Keratinocyte (primary cell): ENCODE results near the gene VPS13D. TPM values are rescaled to one million over a fixed set of nuclear protein-coding genes. Genes with fewer than 3 reads are reported as not detected.

Experiments
- DNase-seq: peaks from one replicate; pipeline ENCODE4 v3.0.0-alpha.2; 2011; ENCODE audit warnings: low read depth, missing footprints, low spot score
- FAIRE-seq: peaks from 2 replicates; lab custom pipeline; 2011; peaks lifted over from hg19 to GRCh38; lab: Jason Lieb, UNC
- H2AFZ ChIP-seq: 2 replicates; pipeline ENCODE4 v1.6.0; 2012; ENCODE audit warnings: low read length, control low read depth, inconsistent platforms; ENCODE audit not compliant: control insufficient read depth
- H3K27ac ChIP-seq: 2 replicates; pipeline ENCODE4 v1.5.1; 2011; ENCODE audit warnings: low read length; ENCODE audit not compliant: control insufficient read depth, insufficient read depth
- H3K27me3 ChIP-seq: 3 replicates; pipeline ENCODE4 v1.6.0; 2011; ENCODE audit warnings: low read length; ENCODE audit not compliant: control insufficient read depth, insufficient read depth; ENCODE audit errors: extremely low read depth
- H3K36me3 ChIP-seq, 2 experiments: 2 replicates in 1 of 2; 3 replicates in 1 of 2; pipeline ENCODE4 v1.5.1; 2011; ENCODE audit warnings: low read length in 2 of 2, mild to moderate bottlenecking in 1 of 2; ENCODE audit not compliant: control insufficient read depth in 2 of 2, insufficient read depth in 2 of 2; ENCODE audit errors: extremely low read depth in 1 of 2
- H3K4me1 ChIP-seq: 3 replicates; pipeline ENCODE4 v1.5.1; 2011; ENCODE audit warnings: low read length; ENCODE audit not compliant: control insufficient read depth, insufficient read depth; ENCODE audit errors: extremely low read depth
- H3K4me2 ChIP-seq: 3 replicates; pipeline ENCODE4 v1.6.0; 2011; ENCODE audit warnings: low read depth, low read length; ENCODE audit not compliant: control insufficient read depth, insufficient read depth; ENCODE audit errors: extremely low read depth
- H3K4me3 ChIP-seq, 3 experiments: fragments of 200-600 bp in 1 of 3; sonication (generic) in 1 of 3; 2 replicates in 2 of 3; 3 replicates in 1 of 3; pipeline ENCODE4 v1.5.1; 2011 to 2016; ENCODE audit warnings: low read length in 3 of 3, mild to moderate bottlenecking in 3 of 3, control low read depth in 2 of 3, inconsistent platforms in 1 of 3, low read depth in 1 of 3, mixed read lengths in 1 of 3, mixed run types in 1 of 3, moderate library complexity in 1 of 3; ENCODE audit not compliant: control insufficient read depth in 2 of 3, insufficient read depth in 2 of 3; ENCODE audit errors: extremely low read depth in 1 of 3
- H3K79me2 ChIP-seq: 2 replicates; pipeline ENCODE4 v1.6.0; 2012; ENCODE audit warnings: low read length; ENCODE audit not compliant: control insufficient read depth, insufficient read depth
- H3K9ac ChIP-seq: 3 replicates; pipeline ENCODE4 v1.6.0; 2011; ENCODE audit warnings: low read length; ENCODE audit not compliant: control insufficient read depth, insufficient read depth; ENCODE audit errors: extremely low read depth
- H3K9me1 ChIP-seq: 3 replicates; pipeline ENCODE4 v1.6.0; 2011; ENCODE audit warnings: low read length; ENCODE audit not compliant: control insufficient read depth, insufficient read depth; ENCODE audit errors: extremely low read depth
- H3K9me3 ChIP-seq: 2 replicates; pipeline ENCODE4 v1.5.1; 2012; ENCODE audit warnings: low read depth, low read length; ENCODE audit not compliant: control insufficient read depth
- H4K20me1 ChIP-seq: 3 replicates; pipeline ENCODE4 v1.6.0; 2011; ENCODE audit warnings: low read length; ENCODE audit not compliant: control insufficient read depth, insufficient read depth; ENCODE audit errors: extremely low read depth
- EZH2 ChIP-seq: IDR thresholded peaks from one replicate; pipeline ENCODE4 v1.6.1; 2012; ENCODE audit warnings: inconsistent platforms, mild to moderate bottlenecking, low read length, moderate library complexity
- dilution Hi-C: fragments of 300-500 bp; cut with MboI; formaldehyde crosslinking; loops from one replicate; pipeline ENCODE4 v1.7.0; 2020; ENCODE audit warnings: low sequenced_read_pairs; ENCODE audit not compliant: extremely low pct_ligation_motif_present
- polyA plus RNA-seq, 5 experiments: library from polyadenylated mRNA; depleted of rRNA in 3 of 5; stranded (reverse) in 3 of 5; stranded (forward) in 1 of 5; unstranded in 1 of 5; fragments of >200 nt; gene quantifications; 1 replicate in 1 of 5; 2 replicates in 3 of 5; 3 replicates in 1 of 5; pipeline versions ENCODE4 v1.2.1 to v1.2.3, GENCODE V29; 2011 to 2012; ENCODE audit warnings: missing spikeins in 2 of 5, low read depth in 1 of 5, low replicate concordance in 1 of 5
- TF ChIP-seq, protein P1 (sequence below), 3 experiments: IDR thresholded peaks in 1 of 3; conservative IDR thresholded peaks in 1 of 3; optimal IDR thresholded peaks in 1 of 3; 2 replicates in 2 of 3; 3 replicates in 1 of 3; pipeline versions ENCODE3 to v1.5.1; 2011; ENCODE audit warnings: low read length in 3 of 3, mild to moderate bottlenecking in 3 of 3, moderate library complexity in 2 of 3, control low read depth in 1 of 3, inconsistent platforms in 1 of 3; ENCODE audit not compliant: insufficient read depth in 2 of 3; ENCODE audit errors: extremely low read depth in 1 of 3

VPS13D gene
- polyA plus RNA-seq, 1 donor (not counting 4 experiments of a cell fraction or from before 2014, with no cell fraction given) = 19.0 TPM

DNA sequence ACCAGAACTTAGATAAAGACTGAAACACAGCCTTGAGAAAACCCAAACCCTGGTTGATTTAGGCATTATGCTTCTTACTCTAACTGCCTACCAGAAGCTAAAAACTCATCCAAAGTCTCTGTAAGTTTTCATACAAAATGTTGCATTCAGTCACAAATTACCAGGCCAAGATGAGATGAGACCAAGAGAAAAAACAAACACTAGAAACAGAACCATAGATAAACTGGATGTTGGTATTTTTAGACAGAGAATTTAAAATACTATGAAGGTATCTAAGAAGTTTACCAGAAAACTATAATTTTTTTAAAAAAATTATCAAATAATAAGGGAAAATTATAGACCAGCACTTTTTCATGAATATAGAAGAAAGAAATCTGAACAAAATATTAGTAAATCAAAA, 180.5 kb downstream of the VPS13D start:
- no peaks in the 10 kb centered on the region for H3K27me3 ChIP-seq
- H3K4me2 ChIP-seq = no peak overlapping the region
- H3K9ac ChIP-seq = no peak overlapping the region
- TF ChIP-seq, protein P1, sequence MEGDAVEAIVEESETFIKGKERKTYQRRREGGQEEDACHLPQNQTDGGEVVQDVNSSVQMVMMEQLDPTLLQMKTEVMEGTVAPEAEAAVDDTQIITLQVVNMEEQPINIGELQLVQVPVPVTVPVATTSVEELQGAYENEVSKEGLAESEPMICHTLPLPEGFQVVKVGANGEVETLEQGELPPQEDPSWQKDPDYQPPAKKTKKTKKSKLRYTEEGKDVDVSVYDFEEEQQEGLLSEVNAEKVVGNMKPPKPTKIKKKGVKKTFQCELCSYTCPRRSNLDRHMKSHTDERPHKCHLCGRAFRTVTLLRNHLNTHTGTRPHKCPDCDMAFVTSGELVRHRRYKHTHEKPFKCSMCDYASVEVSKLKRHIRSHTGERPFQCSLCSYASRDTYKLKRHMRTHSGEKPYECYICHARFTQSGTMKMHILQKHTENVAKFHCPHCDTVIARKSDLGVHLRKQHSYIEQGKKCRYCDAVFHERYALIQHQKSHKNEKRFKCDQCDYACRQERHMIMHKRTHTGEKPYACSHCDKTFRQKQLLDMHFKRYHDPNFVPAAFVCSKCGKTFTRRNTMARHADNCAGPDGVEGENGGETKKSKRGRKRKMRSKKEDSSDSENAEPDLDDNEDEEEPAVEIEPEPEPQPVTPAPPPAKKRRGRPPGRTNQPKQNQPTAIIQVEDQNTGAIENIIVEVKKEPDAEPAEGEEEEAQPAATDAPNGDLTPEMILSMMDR (optimal IDR thresholded peaks at IDR 0.05 in 1 of 3, IDR thresholded peaks at IDR 0.05 in 1 of 3, conservative IDR thresholded peaks at IDR 0.05 in 1 of 3; ENCODE audit: extremely low read depth in 1 of 3, insufficient read depth in 2 of 3, low read length in 3 of 3) = no peak
- no peak for TF ChIP-seq EZH2
- no peaks in the 10 kb centered on the region for H3K9me3 ChIP-seq
- peaks cover 9 to 15% of the 10 kb centered on the region in 2 experiments for H3K36me3 ChIP-seq
- dilution Hi-C loops = no loop called here
- H3K9me1 ChIP-seq = no peaks in the 10 kb centered on the region
- no peaks in the 10 kb centered on the region for H3K79me2 ChIP-seq
- H3K4me3 ChIP-seq = no peak overlapping the region
- DNase-seq = no peak
- no peak overlapping the region for H3K27ac ChIP-seq
- no peak for FAIRE-seq
- H2AFZ ChIP-seq = no peak overlapping the region
- no peaks in the 10 kb centered on the region for H4K20me1 ChIP-seq
- H3K4me1 ChIP-seq = no peaks in the 10 kb centered on the region

DNA sequence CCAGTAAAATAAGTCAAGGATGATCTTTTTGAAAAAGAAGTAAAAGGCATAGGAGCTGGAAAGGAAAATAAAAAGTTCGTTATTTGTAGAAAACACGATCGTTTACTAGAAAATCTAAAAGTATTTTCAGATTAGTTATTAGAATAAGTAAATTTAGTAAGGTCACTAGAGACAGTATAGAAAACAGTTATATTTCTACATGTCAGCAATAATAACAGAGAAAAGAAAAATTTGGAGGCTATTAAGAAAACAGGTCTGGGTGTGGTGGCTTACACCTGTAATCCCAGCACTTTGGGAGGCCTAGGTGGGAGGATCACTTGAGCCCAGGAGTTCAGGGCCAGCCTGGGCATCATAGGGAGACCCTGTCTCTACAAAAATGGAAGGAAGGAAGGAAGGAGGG, 181.3 kb downstream of the VPS13D start:
- no peak overlapping the region for H2AFZ ChIP-seq
- H3K9me1 ChIP-seq = no peaks in the 10 kb centered on the region
- no peak overlapping the region for H3K9ac ChIP-seq
- H3K27me3 ChIP-seq = no peaks in the 10 kb centered on the region
- TF ChIP-seq EZH2 = no peak
- TF ChIP-seq, protein P1 (optimal IDR thresholded peaks at IDR 0.05 in 1 of 3, IDR thresholded peaks at IDR 0.05 in 1 of 3, conservative IDR thresholded peaks at IDR 0.05 in 1 of 3; ENCODE audit: extremely low read depth in 1 of 3, insufficient read depth in 2 of 3, low read length in 3 of 3) = no peak
- no peak overlapping the region for H3K4me3 ChIP-seq
- no peak overlapping the region for H3K27ac ChIP-seq
- DNase-seq = no peak
- no peaks in the 10 kb centered on the region for H3K9me3 ChIP-seq
- H3K4me1 ChIP-seq = no peaks in the 10 kb centered on the region
- peaks cover 3 to 10% of the 10 kb centered on the region in 2 experiments for H3K36me3 ChIP-seq
- no peaks in the 10 kb centered on the region for H3K79me2 ChIP-seq
- H4K20me1 ChIP-seq = no peaks in the 10 kb centered on the region
- FAIRE-seq = no peak
- H3K4me2 ChIP-seq = no peak overlapping the region
- dilution Hi-C loops = no loop called here
